ENCODE results near the gene NF1.

DNA sequence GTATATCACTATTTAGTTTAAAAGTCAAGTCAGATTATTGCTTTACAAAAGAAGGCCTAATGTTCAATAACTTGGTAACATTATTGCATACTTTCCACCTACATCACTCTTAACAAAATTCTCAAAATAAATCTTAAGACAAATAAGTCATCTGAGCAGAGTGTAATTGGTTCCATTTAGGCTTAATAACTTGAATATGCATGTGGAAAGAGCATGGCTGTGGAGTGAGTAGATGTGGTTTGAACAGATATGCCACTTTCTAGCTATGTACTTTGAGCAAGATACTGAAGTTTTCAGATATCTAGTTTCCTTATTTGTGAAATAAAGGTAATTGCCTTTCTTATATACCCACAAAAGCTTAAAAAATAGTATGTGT is 233.4 kb downstream of the NF1 start:
- no peak for TF ChIP-seq POLR2A (IDR thresholded peaks at IDR 0.05)
- TF ChIP-seq, protein P1, sequence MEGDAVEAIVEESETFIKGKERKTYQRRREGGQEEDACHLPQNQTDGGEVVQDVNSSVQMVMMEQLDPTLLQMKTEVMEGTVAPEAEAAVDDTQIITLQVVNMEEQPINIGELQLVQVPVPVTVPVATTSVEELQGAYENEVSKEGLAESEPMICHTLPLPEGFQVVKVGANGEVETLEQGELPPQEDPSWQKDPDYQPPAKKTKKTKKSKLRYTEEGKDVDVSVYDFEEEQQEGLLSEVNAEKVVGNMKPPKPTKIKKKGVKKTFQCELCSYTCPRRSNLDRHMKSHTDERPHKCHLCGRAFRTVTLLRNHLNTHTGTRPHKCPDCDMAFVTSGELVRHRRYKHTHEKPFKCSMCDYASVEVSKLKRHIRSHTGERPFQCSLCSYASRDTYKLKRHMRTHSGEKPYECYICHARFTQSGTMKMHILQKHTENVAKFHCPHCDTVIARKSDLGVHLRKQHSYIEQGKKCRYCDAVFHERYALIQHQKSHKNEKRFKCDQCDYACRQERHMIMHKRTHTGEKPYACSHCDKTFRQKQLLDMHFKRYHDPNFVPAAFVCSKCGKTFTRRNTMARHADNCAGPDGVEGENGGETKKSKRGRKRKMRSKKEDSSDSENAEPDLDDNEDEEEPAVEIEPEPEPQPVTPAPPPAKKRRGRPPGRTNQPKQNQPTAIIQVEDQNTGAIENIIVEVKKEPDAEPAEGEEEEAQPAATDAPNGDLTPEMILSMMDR (IDR thresholded peaks at IDR 0.05) = no peak

Data from tibial nerve (tissue), 3 donors.